HG03575 (cell line): ENCODE data around the gene NHLRC4.

Experiments used
- ATAC-seq: cut with Tn5 transposase; IDR thresholded peaks from one replicate; pipeline ENCODE4 v1.9.1; 2021; ENCODE audit not compliant: unreplicated experiment, insufficient number of reproducible peaks, low FRiP score; ENCODE audit errors: extremely low read depth

The NHLRC4 gene

GRCh38 chr16:616733-617586 lies 50.2 kb downstream of the NHLRC4 start:
- ATAC-seq = no peak

GRCh38 chr16:617855-618254 lies 51.0 kb downstream of the NHLRC4 start:
- ATAC-seq = no peak
